GM18907 (cell line): ENCODE results near the gene AFDN.

Experiments used
- ATAC-seq: cut with Tn5 transposase; IDR thresholded peaks from one replicate; pipeline ENCODE4 v1.9.1; 2021; ENCODE audit warnings: mild to moderate bottlenecking, moderate library complexity; ENCODE audit not compliant: unreplicated experiment

Gene AFDN

GRCh38 chr6:167817016-167817415, 9.7 kb upstream of the AFDN start:
- ATAC-seq, result no peak

- no peak for ATAC-seq
Measured at GRCh38 chr6:167817729-167818128, 9.0 kb upstream of the AFDN start.

GRCh38 chr6:167819576-167819975, 7.1 kb upstream of the AFDN start:
- ATAC-seq, result no peak

GRCh38 chr6:167820681-167821080, 6.0 kb upstream of the AFDN start:
- ATAC-seq, result no peak

GRCh38 chr6:167824591-167825331, 1.9 kb upstream of the AFDN start:
- no peak for ATAC-seq

- peak; percentile 33 for ATAC-seq
Measured at GRCh38 chr6:167825332-167826229, 1.1 kb upstream of the AFDN start.

- ATAC-seq, result peak; percentile 75
Measured at GRCh38 chr6:167826230-167826895, 348 bp upstream of the AFDN start.

- ATAC-seq, result no peak
Measured at GRCh38 chr6:167827583-167828324, 1.0 kb downstream of the AFDN start.

GRCh38 chr6:167828325-167828956, 1.7 kb downstream of the AFDN start:
- ATAC-seq, result no peak

GRCh38 chr6:167829513-167829912, 2.8 kb downstream of the AFDN start:
- ATAC-seq, result no peak

- ATAC-seq, result no peak
Measured at GRCh38 chr6:167831281-167831828, 4.6 kb downstream of the AFDN start.

GRCh38 chr6:167832497-167833395, 6.0 kb downstream of the AFDN start:
- ATAC-seq, result peak; percentile 60

- ATAC-seq, result peak; percentile 25
Measured at GRCh38 chr6:167833396-167833763, 6.7 kb downstream of the AFDN start.

GRCh38 chr6:167835260-167835659, 8.5 kb downstream of the AFDN start:
- ATAC-seq, result no peak

- ATAC-seq, result no peak
Measured at GRCh38 chr6:167836721-167837120, 10.0 kb downstream of the AFDN start.

- no peak for ATAC-seq
Measured at GRCh38 chr6:167838207-167838748, 11.6 kb downstream of the AFDN start.

- no peak for ATAC-seq
Measured at GRCh38 chr6:167839343-167839742, 12.6 kb downstream of the AFDN start.

GRCh38 chr6:167839755-167840154, 13.0 kb downstream of the AFDN start:
- ATAC-seq, result no peak

- ATAC-seq, result no peak
Measured at GRCh38 chr6:167840160-167840525, 13.4 kb downstream of the AFDN start.
